A549 (cell line): ENCODE data around the gene PDHX.

ENCODE experiments used
- CTCF ChIP-seq: fragments of >200 bp; sonication (Bioruptor Twin); formaldehyde crosslinking; IDR thresholded peaks from 3 replicates; pipeline ENCODE4 v1.5.1; 2016
- KDM1A ChIP-seq: fragments of 200-600 bp; sonication (generic); IDR thresholded peaks from 2 replicates; pipeline ENCODE4 v1.6.1; 2016; ENCODE audit warnings: low read depth, mild to moderate bottlenecking
- POLR2A ChIP-seq: IDR thresholded peaks from 2 replicates; pipeline ENCODE4 v1.6.1; 2012; ENCODE audit warnings: mild to moderate bottlenecking, low read length
- RAD21 ChIP-seq, 2 experiments: fragments of >200 bp in 1 of 2; sonication (Bioruptor Twin) in 1 of 2; formaldehyde crosslinking in 1 of 2; IDR thresholded peaks in 1 of 2; conservative IDR thresholded peaks in 1 of 2; 2 replicates in 1 of 2; 3 replicates in 1 of 2; pipeline ENCODE4 v1.6.1; 2012 to 2018; ENCODE audit warnings: inconsistent platforms in 1 of 2
- USF2 ChIP-seq: fragments of 450-650 bp; IDR thresholded peaks from 2 replicates; pipeline ENCODE4 v1.6.1; 2014; ENCODE audit warnings: antibody characterized with exemption
- ZFP36 ChIP-seq: fragments of 450-650 bp; IDR thresholded peaks from 2 replicates; pipeline ENCODE4 v1.6.1; 2014; ENCODE audit warnings: borderline replicate concordance; ENCODE audit not compliant: partially characterized antibody

GRCh38 chr11:35033011-35033410, 116.6 kb downstream of the PDHX start:
- no peak for TF ChIP-seq USF2
- no peak for TF ChIP-seq CTCF
- no peak for TF ChIP-seq KDM1A
- TF ChIP-seq POLR2A: no peak
- TF ChIP-seq RAD21 (conservative IDR thresholded peaks at IDR 0.05 in 1 of 2, IDR thresholded peaks at IDR 0.05 in 1 of 2): no peak
- no peak for TF ChIP-seq ZFP36
